CD14-positive monocyte (primary cell): Measurements from ENCODE around the gene EEF1AKMT4. TPM values are rescaled to one million over a fixed set of nuclear protein-coding genes. Genes with fewer than 3 reads are reported as not detected.

ENCODE experiments used
- DNase-seq, 3 donors: peaks; one replicate each; pipeline ENCODE4 v3.0.0-alpha.2; 2011 to 2022
- H2AFZ ChIP-seq: 2 replicates; pipeline ENCODE4 v1.6.0; 2012; ENCODE audit warnings: mild to moderate bottlenecking, low read depth, low read length, inconsistent platforms; ENCODE audit not compliant: insufficient read depth, poor library complexity, severe bottlenecking
- H3K27ac ChIP-seq, 2 donors: 1 replicate in 1 of 2; 2 replicates in 1 of 2; pipeline ENCODE4 v1.5.1; 2012 to 2013; ENCODE audit warnings: low read length in 2 of 2, control low read depth in 1 of 2, inconsistent platforms in 1 of 2, low read depth in 1 of 2, mild to moderate bottlenecking in 1 of 2
- H3K27me3 ChIP-seq, 2 donors: one replicate each; pipeline versions ENCODE4 v1.6.0 to v1.6.1; 2011 to 2013; ENCODE audit warnings: low read length in 2 of 2; ENCODE audit not compliant: control insufficient read depth in 2 of 2, insufficient read depth in 2 of 2
- H3K36me3 ChIP-seq, 2 donors: replicated peaks in 1 of 2; 1 replicate in 1 of 2; 2 replicates in 1 of 2; pipeline versions ENCODE4 v1.5.1 to v1.6.1; 2012 to 2013; ENCODE audit warnings: low read length in 2 of 2, control low read depth in 1 of 2, inconsistent platforms in 1 of 2, mild to moderate bottlenecking in 1 of 2; ENCODE audit not compliant: insufficient read depth in 2 of 2, control insufficient read depth in 1 of 2
- H3K4me1 ChIP-seq, 2 donors: 1 replicate in 1 of 2; 2 replicates in 1 of 2; pipeline versions ENCODE4 v1.5.1 to v1.6.1; 2012 to 2013; ENCODE audit warnings: low read length in 2 of 2, control low read depth in 1 of 2, inconsistent platforms in 1 of 2, mild to moderate bottlenecking in 1 of 2, moderate library complexity in 1 of 2; ENCODE audit not compliant: insufficient read depth in 2 of 2, control insufficient read depth in 1 of 2
- H3K4me2 ChIP-seq: replicated peaks from 2 replicates; pipeline ENCODE3; 2012; ENCODE audit warnings: low read length, moderate library complexity, mild to moderate bottlenecking; ENCODE audit not compliant: poor library complexity, severe bottlenecking; ENCODE audit errors: extremely low read depth
- H3K4me3 ChIP-seq, 3 experiments: fragments of 200-600 bp in 1 of 3; sonication (generic) in 1 of 3; replicated peaks in 1 of 3; 1 replicate in 2 of 3; 2 replicates in 1 of 3; pipeline ENCODE4 v1.5.1; 2011 to 2013; ENCODE audit warnings: low read length in 3 of 3, mild to moderate bottlenecking in 3 of 3, control low read depth in 2 of 3, low read depth in 2 of 3, inconsistent platforms in 1 of 3, moderate library complexity in 1 of 3
- H3K79me2 ChIP-seq: 2 replicates; pipeline ENCODE4 v1.6.0; 2012; ENCODE audit warnings: mild to moderate bottlenecking, control low read depth, inconsistent platforms, low read length, moderate library complexity; ENCODE audit not compliant: insufficient read depth
- H3K9ac ChIP-seq: 2 replicates; pipeline ENCODE4 v1.6.0; 2017; ENCODE audit warnings: low read length, mild to moderate bottlenecking; ENCODE audit not compliant: insufficient read depth, poor library complexity, severe bottlenecking
- H3K9me3 ChIP-seq, 2 donors: replicated peaks in 1 of 2; 1 replicate in 1 of 2; 2 replicates in 1 of 2; pipeline versions ENCODE4 v1.5.1 to v1.6.1; 2012 to 2013; ENCODE audit warnings: low read length in 2 of 2, control low read depth in 1 of 2; ENCODE audit not compliant: control insufficient read depth in 1 of 2, insufficient read depth in 1 of 2
- H4K20me1 ChIP-seq: 2 replicates; pipeline ENCODE4 v1.6.0; 2012; ENCODE audit warnings: mild to moderate bottlenecking, low read length, control low read depth, moderate library complexity; ENCODE audit not compliant: insufficient read depth
- H3K27ac Mint-ChIP-seq, 7 donors: one replicate each; pipeline ENCODE4 v1.8.0; 2020; ENCODE audit warnings: mild to moderate bottlenecking in 7 of 7, mixed read lengths in 7 of 7, moderate library complexity in 6 of 7, inconsistent platforms in 2 of 7
- H3K27me3 Mint-ChIP-seq, 3 donors: one replicate each; pipeline ENCODE4 v1.8.0; 2021 to 2022; ENCODE audit warnings: low read depth in 3 of 3, mild to moderate bottlenecking in 3 of 3, mixed read lengths in 3 of 3, moderate library complexity in 3 of 3, inconsistent platforms in 1 of 3
- H3K36me3 Mint-ChIP-seq, 2 donors: one replicate each; pipeline ENCODE4 v1.8.0; 2020; ENCODE audit warnings: mixed read lengths in 2 of 2, inconsistent platforms in 1 of 2, mild to moderate bottlenecking in 1 of 2
- H3K4me1 Mint-ChIP-seq: one replicate; pipeline ENCODE4 v1.8.0; 2020; ENCODE audit warnings: mild to moderate bottlenecking, mixed read lengths
- H3K4me3 Mint-ChIP-seq, 2 donors: one replicate each; pipeline ENCODE4 v1.8.0; 2020; ENCODE audit warnings: mild to moderate bottlenecking in 2 of 2, mixed read lengths in 2 of 2, moderate library complexity in 1 of 2
- H3K9me3 Mint-ChIP-seq, 7 donors: one replicate each; pipeline ENCODE4 v1.8.0; 2020 to 2022; ENCODE audit warnings: mixed read lengths in 7 of 7, mild to moderate bottlenecking in 6 of 7, moderate library complexity in 6 of 7, inconsistent platforms in 2 of 7
- WGBS: methylation state at CpG from one replicate; pipeline ENCODE4 v1.1.5; 2013; ENCODE audit warnings: missing lambda C conversion rate; ENCODE audit not compliant: insufficient coverage; 5-methylcytosine and 5-hydroxymethylcytosine counted together
- intact Hi-C, 2 donors: fragments of 100-400 bp; cut with micrococcal nuclease; formaldehyde crosslinking; loops; one replicate each; pipeline versions ENCODE4 v1.15.0 to v1.15.1; 2023
- polyA plus RNA-seq, 3 donors: library from polyadenylated mRNA; depleted of rRNA in 1 of 3; unstranded in 2 of 3; stranded (reverse) in 1 of 3; fragments of 300-500 nt in 2 of 3; fragments of >200 nt in 1 of 3; fragmentation: Illumina TruSeq in 2 of 3; gene quantifications; 1 replicate in 2 of 3; 2 replicates in 1 of 3; pipeline ENCODE4 v1.2.3, GENCODE V29; 2012 to 2021
- TF ChIP-seq, protein P1 (sequence below): fragments of 200-600 bp; IDR thresholded peaks from one replicate; pipeline ENCODE4 v1.8.0; 2022; ENCODE audit warnings: antibody characterized with exemption, mild to moderate bottlenecking

EEF1AKMT4 gene
- polyA plus RNA-seq, 3 donors: 4.0 to 12.0 (median 7.3) TPM

DNA sequence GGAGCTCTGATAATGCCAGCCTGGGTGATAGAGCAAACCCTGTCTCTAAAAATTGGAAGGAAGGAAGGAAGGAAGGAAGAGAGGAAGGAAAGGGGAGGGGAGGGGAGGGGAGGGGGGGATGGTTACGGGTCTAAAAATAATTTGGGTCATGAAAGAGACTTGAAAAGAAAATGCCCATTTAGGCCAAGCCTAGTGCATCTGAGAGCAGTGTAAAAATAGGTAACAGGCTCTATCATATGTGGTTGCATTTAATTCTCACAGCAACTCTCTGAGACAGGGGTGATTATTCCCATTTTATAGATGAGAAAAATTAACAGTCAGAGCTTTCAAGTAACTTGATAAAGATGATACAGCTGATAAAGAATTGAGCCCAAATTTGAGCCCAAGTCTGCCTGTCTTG is 22.8 kb downstream of the EEF1AKMT4 start:
- Histone ChIP-seq H3K79me2 (no peaks in the 10 kb centered on the region), H3K9me3 (peaks cover 0 to 10% of the 10 kb centered on the region in 2 donors), H3K4me1 (no peaks in the 10 kb centered on the region), H3K4me2 (no peak overlapping the region), H4K20me1 (no peaks in the 10 kb centered on the region), H3K4me3 (no peak overlapping the region), H3K9ac (no peak overlapping the region), H3K27ac (no peak overlapping the region), H3K36me3 (no peaks in the 10 kb centered on the region), H3K27me3 (peaks cover 24 to 56% of the 10 kb centered on the region in 2 donors), H2AFZ (no peak overlapping the region)
- Mint-ChIP-seq H3K27ac (no peak overlapping the region), H3K4me3 (peak overlapping the region in 1 of 2 donors; percentile 63), H3K27me3 (peaks cover 51 to 79% (median 66%) of the 10 kb centered on the region in 3 donors), H3K4me1 (peaks cover 2% of the 10 kb centered on the region), H3K36me3 (peaks cover 0 to 5% of the 10 kb centered on the region in 2 donors), H3K9me3 (peaks cover 1 to 11% (median 5%) of the 10 kb centered on the region in 7 donors)
- TF ChIP-seq, protein P1, sequence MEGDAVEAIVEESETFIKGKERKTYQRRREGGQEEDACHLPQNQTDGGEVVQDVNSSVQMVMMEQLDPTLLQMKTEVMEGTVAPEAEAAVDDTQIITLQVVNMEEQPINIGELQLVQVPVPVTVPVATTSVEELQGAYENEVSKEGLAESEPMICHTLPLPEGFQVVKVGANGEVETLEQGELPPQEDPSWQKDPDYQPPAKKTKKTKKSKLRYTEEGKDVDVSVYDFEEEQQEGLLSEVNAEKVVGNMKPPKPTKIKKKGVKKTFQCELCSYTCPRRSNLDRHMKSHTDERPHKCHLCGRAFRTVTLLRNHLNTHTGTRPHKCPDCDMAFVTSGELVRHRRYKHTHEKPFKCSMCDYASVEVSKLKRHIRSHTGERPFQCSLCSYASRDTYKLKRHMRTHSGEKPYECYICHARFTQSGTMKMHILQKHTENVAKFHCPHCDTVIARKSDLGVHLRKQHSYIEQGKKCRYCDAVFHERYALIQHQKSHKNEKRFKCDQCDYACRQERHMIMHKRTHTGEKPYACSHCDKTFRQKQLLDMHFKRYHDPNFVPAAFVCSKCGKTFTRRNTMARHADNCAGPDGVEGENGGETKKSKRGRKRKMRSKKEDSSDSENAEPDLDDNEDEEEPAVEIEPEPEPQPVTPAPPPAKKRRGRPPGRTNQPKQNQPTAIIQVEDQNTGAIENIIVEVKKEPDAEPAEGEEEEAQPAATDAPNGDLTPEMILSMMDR: no peak
- WGBS: 14% methylated on average over 1 of the region's 1 CpG
- intact Hi-C loops: no loop called here
- DNase-seq: no peak

DNA sequence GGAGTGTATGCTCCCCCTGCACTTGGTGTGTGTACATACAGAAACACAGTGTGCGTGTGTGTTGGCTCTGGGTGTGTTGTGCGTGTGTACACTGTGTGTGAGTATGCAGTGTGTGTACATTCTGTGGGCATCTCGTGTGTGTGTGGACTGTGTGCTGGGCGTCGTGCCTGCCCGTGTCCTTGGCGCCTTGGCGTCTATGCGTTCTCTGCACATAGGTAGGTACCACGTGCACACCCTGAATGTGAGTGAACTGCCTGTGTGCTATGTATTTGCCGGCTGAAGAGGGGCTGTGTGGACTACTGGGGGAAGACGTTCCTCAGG is 25.9 kb downstream of the EEF1AKMT4 start:
- H3K4me3 ChIP-seq: no peak overlapping the region
- no peaks in the 10 kb centered on the region for H3K36me3 ChIP-seq
- H3K4me2 ChIP-seq: no peak overlapping the region
- no peak overlapping the region for H3K27ac Mint-ChIP-seq
- no peak overlapping the region for H3K9ac ChIP-seq
- no peak overlapping the region for H2AFZ ChIP-seq
- TF ChIP-seq, protein P1: no peak
- no peaks in the 10 kb centered on the region for H3K79me2 ChIP-seq
- H3K9me3 Mint-ChIP-seq: peaks cover 0 to 10% (median 0%) of the 10 kb centered on the region in 7 donors
- DNase-seq: no peak
- WGBS: 86% methylated on average over 12 of the region's 12 CpGs
- peaks cover 46 to 80% (median 62%) of the 10 kb centered on the region in 3 donors for H3K27me3 Mint-ChIP-seq
- intact Hi-C loops: no loop called here
- peaks cover 0 to 10% of the 10 kb centered on the region in 2 donors for H3K9me3 ChIP-seq
- no peaks in the 10 kb centered on the region for H3K4me1 ChIP-seq
- peaks cover 2% of the 10 kb centered on the region for H3K4me1 Mint-ChIP-seq
- peak overlapping the region in 1 of 2 donors; percentile 68 for H3K4me3 Mint-ChIP-seq
- no peak overlapping the region for H3K27ac ChIP-seq
- peaks cover 22 to 60% of the 10 kb centered on the region in 2 donors for H3K27me3 ChIP-seq
- no peaks in the 10 kb centered on the region for H4K20me1 ChIP-seq
- H3K36me3 Mint-ChIP-seq: peaks cover 0 to 5% of the 10 kb centered on the region in 2 donors
